Mesenteric fat pad (tissue), 1 donor: ENCODE results near the gene PCNT. TPM values are rescaled to one million over a fixed set of nuclear protein-coding genes. Genes with fewer than 3 reads are reported as not detected.

Experiments used
- DNase-seq: peaks from one replicate; pipeline ENCODE4 v3.0.0-alpha.2; 2020; ENCODE audit warnings: low spot score
- long read RNA-seq: library from polyadenylated mRNA; unstranded; transcript quantifications from one replicate; pipeline ENCODE4 v2.0.0, GENCODE V29; 2020
- total RNA-seq: library from RNA; stranded (reverse); fragmentation: NEBNext Ultra II Directional; extraction: Animal tissue kit (Norgen Biotek cat#: 25700); gene quantifications from one replicate; pipeline ENCODE4 v1.2.1, GENCODE V29; 2021
- donor health status: DM: yes; HTN: yes; CAD: no.

Gene PCNT
- 29.4 TPM for total RNA-seq
- long read RNA-seq, partial matches to known transcripts: 73 of 83 reads
- long read RNA-seq, other reads (novel, unspliced or antisense): 10 of 83 reads

GRCh38 chr21:46323710-46324389 is at the start of gene PCNT, which contains the start of gene C21orf58:
PCNT (plus strand) TSS chr21:46324156; CDS start chr21:46324229, 73 bp downstream.
C21orf58 (minus strand) TSS chr21:46323870; CDS start chr21:46322738, 1,132 bp downstream.
- DNase-seq: peak; percentile 100

- no peak for DNase-seq
These were observed 49.1 kb upstream of the PCNT start for GRCh38 chr21:46274797-46275390.

GRCh38 chr21:46284077-46284644 is 39.8 kb upstream of the PCNT start:
- no peak for DNase-seq

- no peak for DNase-seq
These were observed 39.2 kb upstream of the PCNT start for GRCh38 chr21:46284733-46285132.

GRCh38 chr21:46285206-46285661 is 38.7 kb upstream of the PCNT start, which contains the start of gene MCM3AP:
MCM3AP (minus strand) TSS chr21:46285611; CDS start chr21:46285286, 325 bp downstream.
- no peak for DNase-seq

- peak; percentile 95 for DNase-seq
These were observed 38.0 kb upstream of the PCNT start, which contains the start of gene YBEY for GRCh38 chr21:46285761-46286647. YBEY (plus strand) TSS chr21:46286342; CDS start chr21:46286914, 572 bp downstream.

- no peak for DNase-seq
These were observed 37.3 kb upstream of the PCNT start for GRCh38 chr21:46286648-46287002.

- DNase-seq: no peak
These were observed 36.4 kb upstream of the PCNT start for GRCh38 chr21:46287541-46287940.

GRCh38 chr21:46289655-46290179 is 34.2 kb upstream of the PCNT start:
- no peak for DNase-seq

- DNase-seq: no peak
These were observed 32.4 kb upstream of the PCNT start for GRCh38 chr21:46291561-46291960.

GRCh38 chr21:46294647-46295176 is 29.2 kb upstream of the PCNT start:
- DNase-seq: no peak

GRCh38 chr21:46295177-46295770 is 28.7 kb upstream of the PCNT start:
- no peak for DNase-seq

GRCh38 chr21:46295996-46296752 is 27.8 kb upstream of the PCNT start:
- DNase-seq: no peak

GRCh38 chr21:46297338-46298271 is 26.4 kb upstream of the PCNT start:
- DNase-seq: no peak

GRCh38 chr21:46299167-46299566 is 24.8 kb upstream of the PCNT start:
- no peak for DNase-seq

- no peak for DNase-seq
These were observed 22.2 kb upstream of the PCNT start for GRCh38 chr21:46301759-46302158.

GRCh38 chr21:46304437-46304836 is 19.5 kb upstream of the PCNT start:
- DNase-seq: no peak

- no peak for DNase-seq
These were observed 19.0 kb upstream of the PCNT start for GRCh38 chr21:46304955-46305354.
